Measurements from ENCODE around the gene MIGA1.
"Not testable (repeated sequence)": the region's sequence is repeated elsewhere in the genome, so short reads cannot be mapped to it uniquely, and the experiment has no call there.

Gene MIGA1

DNA sequence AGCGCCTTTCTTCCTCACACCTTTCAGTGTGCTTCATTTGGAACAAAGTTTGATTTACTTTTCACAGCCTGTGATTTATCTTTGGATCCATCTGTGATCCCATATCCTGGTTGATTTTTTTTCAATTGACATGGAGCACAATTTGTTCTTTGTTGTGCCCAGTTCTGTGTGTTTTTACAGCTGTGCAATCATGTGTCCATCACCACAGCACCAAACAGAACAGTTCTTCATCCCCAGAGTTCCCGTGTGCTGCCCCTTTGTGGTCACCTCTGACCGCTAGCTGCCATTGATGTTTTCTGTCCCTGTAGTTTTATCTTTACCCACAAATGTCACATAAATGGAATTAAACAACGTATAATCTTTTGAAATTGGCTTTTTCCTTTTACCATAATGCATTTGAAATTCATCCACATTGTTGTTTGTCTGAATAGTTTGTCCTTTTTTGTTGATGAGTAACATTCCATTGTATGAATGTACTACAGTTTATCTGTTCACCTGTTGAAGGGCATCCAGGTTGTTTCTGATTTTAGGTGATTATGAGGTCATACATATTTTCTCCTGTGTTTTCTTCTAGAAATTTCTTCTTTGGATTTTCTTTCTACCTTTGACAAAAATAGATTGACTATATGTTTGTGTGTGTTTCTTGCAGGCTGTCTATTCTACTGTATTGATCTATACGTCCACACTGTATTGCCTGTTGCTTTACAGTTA is 17.4 kb downstream of the MIGA1 start:
- in situ Hi-C loops (cut with HindIII; ENCODE audit: low sequenced_read_pairs) = no loop called here

DNA sequence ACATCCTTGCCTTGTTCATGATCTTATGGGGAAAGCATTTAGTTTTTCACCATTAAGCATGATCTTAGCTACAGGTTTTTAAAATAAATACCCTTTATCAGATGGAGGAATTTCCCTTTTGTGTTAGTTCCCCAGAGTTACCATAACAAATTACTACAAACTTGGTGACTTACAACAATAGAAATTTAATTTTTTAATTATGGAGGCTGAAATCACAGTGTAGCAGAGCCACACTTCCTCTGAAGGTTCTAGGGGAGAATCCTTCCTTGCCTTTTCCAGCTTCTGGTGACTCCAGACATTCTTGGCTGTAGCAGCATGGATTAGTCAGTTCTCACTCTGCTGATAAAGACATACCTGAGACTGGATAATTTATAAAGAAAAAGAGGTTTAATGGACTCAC is 18.5 kb downstream of the MIGA1 start:
- in situ Hi-C loops (cut with HindIII; ENCODE audit: low sequenced_read_pairs) = no loop called here

DNA sequence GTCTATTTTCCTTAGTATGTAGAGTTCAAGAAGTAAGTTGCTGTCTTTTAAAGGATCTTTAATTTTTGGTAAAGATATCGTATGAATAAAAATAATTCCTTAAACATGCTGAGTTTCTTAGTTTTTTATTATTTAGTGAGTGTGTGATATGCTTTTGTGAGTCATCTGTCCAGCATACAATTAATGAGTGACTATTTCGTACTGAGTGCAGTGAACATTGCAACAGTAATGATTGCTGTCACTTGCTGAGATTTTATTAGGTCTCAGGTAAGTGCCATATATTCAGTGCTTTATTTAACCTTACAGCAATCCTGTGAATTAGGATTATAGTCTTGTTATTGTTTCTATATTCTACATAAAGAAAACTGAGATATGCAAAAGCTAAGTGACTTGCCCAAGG is 22.6 kb downstream of the MIGA1 start:
- in situ Hi-C loops (cut with HindIII; ENCODE audit: low sequenced_read_pairs) = no loop called here

DNA sequence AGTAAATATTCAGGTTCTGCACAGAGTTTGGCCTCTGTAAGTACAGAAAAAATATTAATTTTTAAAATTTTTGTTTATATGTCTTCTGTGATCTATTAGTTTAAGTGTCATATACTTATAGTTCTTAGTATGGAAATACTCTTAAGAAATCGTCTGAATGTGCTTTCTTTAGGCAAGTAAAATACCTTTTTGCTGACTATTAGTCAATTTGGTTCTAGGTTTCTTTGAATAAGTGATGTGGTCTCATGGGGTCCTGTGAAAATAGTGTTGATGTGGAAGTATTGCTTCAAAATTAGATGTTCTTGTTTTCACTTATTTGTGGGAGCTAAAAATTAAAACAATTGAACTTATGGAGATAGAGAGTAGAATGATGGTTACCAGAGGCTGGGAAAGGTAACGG is 23.9 kb downstream of the MIGA1 start:
- in situ Hi-C loops (cut with HindIII; ENCODE audit: low sequenced_read_pairs) = no loop called here

DNA sequence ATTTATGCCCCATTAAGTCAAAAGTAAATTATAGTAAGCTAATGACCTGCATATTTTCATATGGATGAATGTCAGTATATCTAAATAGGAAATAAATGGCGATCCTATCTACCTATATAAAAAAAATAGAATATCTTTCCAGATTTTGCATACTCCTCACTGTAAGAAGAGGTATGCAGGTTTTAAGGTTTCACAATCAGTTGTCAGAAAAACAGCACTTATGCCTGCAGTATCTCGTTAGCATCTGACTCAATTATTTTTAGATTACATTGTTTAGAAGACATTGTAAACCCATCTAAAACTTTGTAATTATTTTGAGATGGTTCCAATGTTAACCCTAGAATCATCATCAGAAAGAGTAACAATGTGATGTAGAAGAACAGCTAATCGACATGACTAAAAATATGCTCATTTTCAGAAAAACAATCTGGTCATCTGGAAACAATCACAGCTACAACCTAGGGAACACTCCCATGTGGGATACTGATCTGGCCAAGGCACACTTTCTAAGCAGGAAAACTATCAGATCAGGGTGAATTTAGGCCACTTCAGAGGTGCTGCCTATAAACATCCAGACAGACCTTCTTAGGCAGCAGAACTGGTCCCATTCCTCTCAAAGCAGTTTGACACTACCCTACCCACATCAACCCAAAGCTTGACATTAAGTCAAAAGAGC is 30.5 kb downstream of the MIGA1 start:
- in situ Hi-C loops (cut with HindIII; ENCODE audit: low sequenced_read_pairs) = not testable (repeated sequence)

DNA sequence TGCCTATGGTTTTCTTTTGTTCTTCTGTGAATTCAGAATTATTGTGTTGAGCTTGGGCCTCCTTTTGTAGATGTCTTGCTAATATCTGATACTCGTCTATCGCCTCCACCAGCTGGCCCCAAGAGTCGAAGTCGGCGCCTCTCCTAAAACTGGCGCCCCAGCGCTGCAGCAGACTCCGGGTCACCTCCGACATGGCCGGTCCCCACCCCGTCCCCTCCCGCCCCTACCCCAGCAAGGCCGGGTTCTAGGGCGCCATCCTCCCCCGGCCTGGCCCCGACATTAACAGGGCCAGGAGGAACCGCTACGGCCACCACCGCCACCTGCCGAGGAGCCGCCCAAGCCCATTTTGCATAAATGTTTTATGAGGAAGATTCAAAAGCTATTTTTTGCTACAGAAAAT is 32.1 kb downstream of the MIGA1 start:
- in situ Hi-C loops (cut with HindIII; ENCODE audit: low sequenced_read_pairs) = not testable (repeated sequence)

DNA sequence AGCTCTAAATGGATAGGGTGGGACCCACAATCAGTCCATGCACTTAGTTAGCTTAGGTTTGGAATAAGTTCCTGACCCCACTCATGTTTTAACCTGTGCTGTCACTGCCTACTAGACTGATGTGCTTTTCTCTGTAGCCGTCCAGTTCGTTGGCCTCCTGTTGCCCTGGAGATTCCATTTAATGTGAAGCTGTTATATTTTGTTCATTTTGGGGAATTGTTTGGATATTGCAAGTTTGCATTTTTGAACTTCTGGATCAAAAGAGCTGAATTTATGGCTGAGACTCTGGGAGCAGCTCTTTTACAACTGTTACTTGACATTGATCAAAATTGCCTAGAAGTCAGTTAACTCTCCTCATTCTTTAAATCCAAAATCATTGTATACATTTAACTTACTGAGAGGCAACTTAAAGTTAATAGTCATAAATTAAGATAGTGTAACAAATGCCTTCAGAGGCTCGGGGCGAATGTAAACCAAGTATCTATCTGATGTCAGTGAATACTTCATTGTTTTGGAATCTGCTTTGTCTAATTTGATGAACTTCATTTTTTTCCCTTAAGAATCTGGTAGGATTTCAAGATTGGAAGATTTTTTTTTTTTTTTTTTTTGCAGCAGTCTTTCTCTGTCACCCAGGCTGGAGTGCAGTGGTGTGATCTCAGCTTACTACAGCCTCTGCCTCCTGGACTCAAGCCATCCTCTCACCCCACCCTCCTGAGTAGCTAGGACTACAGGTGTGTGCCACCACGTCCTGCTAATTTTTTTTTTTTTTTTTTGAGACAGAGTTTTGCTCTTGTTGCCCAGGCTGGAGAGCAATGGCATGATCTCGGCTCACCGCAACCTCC is 38.1 kb downstream of the MIGA1 start:
- in situ Hi-C loops (cut with HindIII; ENCODE audit: low sequenced_read_pairs) = no loop called here

DNA sequence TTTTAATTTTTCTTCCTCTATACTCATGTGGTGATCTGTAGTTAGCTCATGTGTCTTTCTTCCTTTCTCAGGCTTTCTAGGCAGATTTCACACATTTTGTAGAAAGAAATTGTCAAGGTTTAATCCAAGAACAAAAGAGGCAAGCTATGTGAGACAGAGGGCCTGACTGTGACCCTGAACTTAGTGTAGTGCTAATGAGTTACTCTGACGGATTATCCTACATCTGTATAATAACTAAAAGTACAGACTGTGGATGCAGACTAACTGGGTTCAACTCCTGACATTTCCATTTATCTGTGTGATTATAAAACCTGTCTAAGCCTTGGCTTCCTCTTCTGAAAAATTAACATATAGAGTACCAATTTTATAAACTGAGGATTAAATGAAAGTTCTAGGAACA is 40.7 kb downstream of the MIGA1 start:
- in situ Hi-C loops (cut with HindIII; ENCODE audit: low sequenced_read_pairs) = no loop called here

DNA sequence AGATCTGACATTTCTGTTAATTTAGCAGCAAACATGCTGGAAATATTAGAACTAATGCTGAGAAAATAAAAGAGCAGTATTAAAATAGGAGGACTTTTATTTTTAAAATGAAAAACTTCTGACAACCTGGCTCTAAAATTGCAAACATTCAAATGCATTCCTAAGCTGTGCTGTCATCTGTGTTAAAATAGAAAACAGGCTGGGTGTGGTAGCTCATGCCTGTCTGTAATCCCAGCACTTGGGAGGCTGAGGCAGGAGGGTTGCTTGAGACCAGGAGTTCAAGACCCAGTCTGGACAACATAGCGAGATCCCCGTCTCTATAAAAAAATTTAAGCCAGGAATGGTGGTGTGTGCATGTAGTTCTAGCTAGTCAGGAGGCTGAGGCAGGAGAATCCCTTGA is 44.6 kb downstream of the MIGA1 start:
- in situ Hi-C loops (cut with HindIII; ENCODE audit: low sequenced_read_pairs) = no loop called here

DNA sequence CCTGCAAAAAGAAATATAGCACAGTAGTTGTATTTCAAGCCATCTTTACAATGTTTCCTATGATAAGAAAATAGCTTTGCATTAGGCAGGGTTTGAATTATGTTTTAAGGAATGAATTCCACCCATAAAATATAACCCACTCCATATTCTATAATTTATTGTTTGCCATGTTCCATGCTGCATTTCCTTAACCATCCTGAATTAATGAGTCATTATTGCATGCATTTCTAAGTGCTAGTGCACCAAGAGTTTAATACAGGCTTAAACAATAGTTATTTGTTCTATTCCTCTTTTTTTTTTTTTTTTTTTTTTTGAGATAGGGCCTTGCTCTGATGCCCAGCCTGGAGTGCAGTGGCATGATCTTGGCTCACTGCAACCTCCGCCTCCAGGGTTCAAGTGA is 45.2 kb downstream of the MIGA1 start:
- in situ Hi-C loops (cut with HindIII; ENCODE audit: low sequenced_read_pairs) = no loop called here

DNA sequence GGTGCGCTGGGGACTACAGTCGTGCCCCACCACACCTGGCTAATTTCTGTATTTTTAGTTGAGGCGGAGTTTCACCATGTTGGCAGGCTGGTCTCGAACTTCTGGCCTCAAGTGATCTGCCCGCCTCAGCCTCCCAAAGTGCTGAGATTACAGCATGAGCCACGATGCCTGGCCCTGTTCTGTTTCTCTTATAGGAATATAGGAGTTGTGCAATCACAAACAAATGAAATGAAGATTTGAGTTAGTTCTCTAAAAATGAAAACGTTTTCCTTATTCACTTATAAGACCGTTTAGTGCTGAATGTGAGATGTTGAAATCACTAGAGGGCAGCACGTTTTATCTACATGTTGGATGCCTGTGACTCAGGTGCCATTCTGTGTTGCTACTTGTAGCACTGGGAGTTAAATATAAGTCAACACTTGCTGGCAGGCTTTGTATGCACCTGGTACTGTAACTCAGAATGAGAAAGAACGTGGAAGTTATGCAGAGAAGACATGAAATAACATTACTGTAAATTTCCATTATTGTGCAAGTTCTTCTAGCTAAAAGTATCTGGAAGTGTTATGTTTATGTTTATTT is 45.8 kb downstream of the MIGA1 start:
- in situ Hi-C loops (cut with HindIII; ENCODE audit: low sequenced_read_pairs) = no loop called here

DNA sequence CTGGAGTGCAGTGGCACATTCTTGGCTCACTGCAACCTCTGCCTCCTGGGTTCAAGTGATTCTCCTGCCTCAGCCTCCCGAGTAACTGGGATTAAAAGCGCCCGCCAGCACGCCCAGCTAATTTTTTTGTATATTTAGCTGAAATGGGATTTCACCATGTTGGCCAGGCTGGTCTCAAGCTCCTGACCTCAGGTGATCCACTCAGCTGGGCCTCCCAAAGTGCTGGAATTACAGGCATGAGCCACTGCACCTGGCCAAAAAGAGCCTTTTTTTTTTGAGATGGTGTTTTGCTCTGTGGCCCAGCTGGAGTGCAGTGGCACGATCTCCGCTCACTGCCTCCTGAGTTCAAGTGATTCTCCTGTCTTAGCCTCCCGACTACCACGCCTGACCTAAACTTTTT is 47.4 kb downstream of the MIGA1 start:
- in situ Hi-C loops (cut with HindIII; ENCODE audit: low sequenced_read_pairs) = not testable (repeated sequence)

DNA sequence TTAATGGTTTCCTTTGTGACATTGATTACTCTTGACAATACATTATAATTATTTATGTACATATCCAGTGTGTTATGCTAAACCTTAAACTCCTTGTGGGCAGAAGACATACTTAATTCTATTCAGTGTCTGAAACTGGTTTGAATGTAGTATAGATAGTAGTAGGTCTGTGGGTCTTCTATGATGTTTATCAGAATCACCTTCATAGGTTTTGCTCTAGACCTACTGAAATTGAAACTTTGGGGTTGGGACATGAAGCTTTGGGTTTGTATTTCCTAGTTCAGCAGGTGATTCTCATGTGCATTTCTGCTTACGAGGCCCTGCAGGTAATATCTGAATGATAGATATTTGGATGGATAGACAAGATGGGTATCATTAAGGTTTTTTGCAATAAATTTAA is 48.6 kb downstream of the MIGA1 start:
- in situ Hi-C loops (cut with HindIII; ENCODE audit: low sequenced_read_pairs) = no loop called here

DNA sequence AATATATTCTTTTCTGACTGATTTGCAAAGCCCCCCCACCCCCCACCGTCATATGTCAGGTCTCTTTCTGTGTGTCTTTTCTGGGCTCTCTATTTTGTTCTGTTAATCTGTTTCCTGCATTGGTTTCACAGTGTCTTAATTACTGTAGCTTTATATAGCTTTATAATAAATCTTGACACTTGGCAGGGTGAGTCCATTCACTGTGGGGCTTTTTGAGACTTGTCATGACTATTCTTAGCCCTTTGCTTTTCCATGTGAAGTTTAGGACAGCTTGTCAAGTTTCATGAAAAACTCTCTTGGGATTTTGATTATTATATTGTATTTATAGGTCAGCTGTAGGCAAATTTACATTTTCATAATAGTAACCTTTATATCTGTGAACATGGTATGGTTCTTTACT is 50.4 kb downstream of the MIGA1 start:
- in situ Hi-C loops (cut with HindIII; ENCODE audit: low sequenced_read_pairs) = no loop called here

DNA sequence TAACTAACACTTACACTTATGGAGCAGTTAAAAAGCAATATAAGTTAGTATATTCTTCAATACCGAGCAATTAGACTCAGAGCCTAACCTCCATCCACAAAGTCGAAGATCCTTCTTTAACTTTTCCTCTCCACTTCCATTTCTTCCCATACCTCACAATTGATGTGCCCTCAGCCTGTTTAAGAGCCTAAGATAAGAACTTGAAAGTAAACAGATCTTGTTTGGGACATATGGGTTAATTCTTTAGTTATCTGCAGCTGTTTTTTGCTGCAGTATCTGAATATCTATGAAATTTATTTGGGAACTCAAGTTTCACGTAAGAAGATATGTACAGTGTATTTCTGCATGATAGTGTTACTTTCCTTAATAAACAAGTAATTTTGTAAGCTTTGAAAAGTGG is 51.5 kb downstream of the MIGA1 start:
- in situ Hi-C loops (cut with HindIII; ENCODE audit: low sequenced_read_pairs) = no loop called here

DNA sequence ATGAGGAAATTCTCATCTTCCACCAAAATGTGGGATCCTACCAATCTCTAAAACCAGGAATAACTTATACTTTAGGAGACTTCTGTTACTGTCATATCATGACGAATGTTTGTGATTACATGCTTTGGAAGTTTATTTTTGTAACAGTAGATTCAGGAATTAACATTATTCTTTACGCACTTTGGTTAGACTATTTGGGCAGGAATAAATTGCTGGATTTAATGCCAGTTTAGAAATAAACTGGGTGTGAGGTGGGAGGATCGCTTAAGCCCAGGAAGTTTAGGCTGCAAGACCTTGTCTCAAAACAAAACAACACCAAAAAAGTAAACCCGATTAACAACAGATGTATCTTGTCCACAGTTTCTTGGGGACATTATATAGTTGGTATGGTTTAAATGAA is 52.1 kb downstream of the MIGA1 start:
- in situ Hi-C loops (cut with HindIII; ENCODE audit: low sequenced_read_pairs) = no loop called here

DNA sequence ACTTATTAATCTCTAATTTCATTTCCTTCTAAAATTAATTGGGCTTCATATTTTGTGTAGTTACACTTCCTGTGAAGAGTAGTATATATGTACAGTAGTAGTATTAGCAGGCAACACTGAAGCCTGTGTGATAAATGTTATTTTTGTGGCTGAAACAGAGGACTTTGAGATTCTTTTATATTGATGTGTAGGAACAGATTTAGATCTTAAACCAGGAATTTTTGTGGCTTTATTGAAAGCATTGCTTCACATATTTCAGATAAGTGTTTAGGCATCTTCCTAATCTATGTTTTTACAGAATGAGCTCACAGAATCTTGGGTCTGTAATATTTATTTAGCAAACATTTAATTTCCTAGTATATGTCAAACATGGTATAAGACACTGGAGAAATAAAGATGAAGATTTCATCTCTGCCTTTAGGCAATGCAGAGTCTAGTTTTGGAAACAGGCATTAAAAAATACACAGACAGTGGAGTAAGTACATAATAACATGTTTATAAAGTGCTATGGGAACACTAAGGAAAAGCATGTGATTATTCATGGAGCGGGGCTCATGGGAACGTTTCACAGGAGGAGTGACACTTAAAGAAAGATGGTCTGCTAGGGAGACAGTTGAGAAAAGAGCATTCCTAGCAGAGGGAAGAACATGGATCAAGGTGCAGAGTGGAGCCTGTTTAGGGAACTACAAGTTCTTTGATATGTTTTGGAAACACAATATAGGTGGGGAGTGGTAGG is 52.7 kb downstream of the MIGA1 start:
- in situ Hi-C loops (cut with HindIII; ENCODE audit: low sequenced_read_pairs) = no loop called here

DNA sequence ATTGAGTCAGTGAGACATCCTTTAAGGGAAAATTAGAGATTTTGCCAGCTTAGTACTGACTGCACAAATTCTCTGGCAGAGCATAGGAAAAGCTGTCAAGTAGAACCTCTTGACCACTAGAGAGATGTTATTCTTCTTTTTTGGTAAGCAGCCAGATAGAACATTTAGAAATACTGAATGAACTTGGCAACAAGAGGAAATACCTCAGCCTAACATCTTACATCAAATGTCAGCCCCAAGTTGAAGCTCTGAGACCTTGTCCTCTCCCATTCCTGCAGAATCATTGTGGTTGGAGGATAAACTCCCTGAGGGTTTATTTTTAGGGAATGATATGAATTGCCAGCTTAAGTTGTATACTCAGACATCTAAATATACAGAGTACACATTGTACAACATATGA is 53.5 kb downstream of the MIGA1 start:
- in situ Hi-C loops (cut with HindIII; ENCODE audit: low sequenced_read_pairs) = no loop called here

DNA sequence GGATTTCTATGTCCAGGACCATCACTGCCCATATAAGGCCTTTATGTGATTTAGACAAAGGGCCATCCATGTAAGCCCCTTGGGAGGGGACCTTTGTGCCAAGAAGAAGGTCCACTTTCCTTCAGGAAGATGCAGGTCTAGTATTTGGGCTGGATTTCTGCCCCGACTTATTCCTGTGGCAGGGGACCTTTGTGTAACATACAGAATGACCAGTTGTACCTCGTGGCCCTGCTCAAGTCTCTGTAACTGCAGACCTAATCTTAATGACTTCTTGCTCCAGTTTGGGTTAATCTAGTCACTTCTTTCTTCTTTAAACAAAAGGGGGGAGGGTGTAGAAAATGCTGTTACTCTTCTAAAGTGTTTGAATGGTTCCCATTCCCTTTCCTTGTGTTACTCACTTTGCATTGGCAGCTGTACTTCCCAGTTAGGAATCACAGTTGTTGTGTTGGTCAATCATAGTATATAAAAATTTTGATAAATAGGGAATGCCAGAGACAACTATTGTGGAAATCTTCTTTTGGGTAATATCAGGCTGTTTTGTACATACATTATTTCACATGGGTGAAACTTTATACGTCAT is 54.2 kb downstream of the MIGA1 start:
- in situ Hi-C loops (cut with HindIII; ENCODE audit: low sequenced_read_pairs) = no loop called here

DNA sequence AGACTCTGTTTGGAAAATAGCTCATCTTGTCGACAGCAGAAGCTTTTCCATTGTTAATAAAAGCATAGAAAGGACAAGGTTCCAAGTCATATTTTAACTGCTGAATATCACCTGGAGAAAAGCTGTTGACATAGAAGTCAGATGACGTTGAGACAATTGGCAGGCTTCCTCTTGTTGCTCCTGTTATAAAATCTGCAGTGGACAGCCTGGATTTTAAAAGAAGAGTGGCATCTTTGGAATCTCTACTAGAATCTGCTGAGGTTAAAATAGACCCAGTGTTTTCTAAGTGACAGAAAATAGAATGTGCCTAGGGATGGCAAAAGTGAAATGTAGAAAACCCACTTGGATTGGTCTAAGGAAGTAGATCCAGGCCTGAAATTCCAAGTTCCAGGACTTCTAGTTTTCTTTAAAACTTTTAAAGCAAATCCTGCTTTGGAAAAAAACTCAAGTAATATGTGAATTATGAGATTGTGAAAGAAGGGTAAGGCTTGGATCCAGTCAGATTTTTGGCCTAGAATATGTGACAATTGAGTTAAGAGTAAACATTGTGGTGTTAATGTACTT is 55.4 kb downstream of the MIGA1 start:
- in situ Hi-C loops (cut with HindIII; ENCODE audit: low sequenced_read_pairs) = no loop called here

Measured in endothelial cell of hepatic sinusoid (primary cell).